GM23248 (cell line): ENCODE results near the gene PCDHGA8. TPM values are rescaled to one million over a fixed set of nuclear protein-coding genes. Genes with fewer than 3 reads are reported as not detected.

Experiments used
- DNase-seq: peaks from one replicate; pipeline ENCODE4 v3.0.0-alpha.2; 2015
- H2AFZ ChIP-seq: fragments of 200-600 bp; sonication (generic); 2 replicates; pipeline ENCODE4 v1.6.1; 2016; ENCODE audit warnings: antibody characterized with exemption
- H3F3A ChIP-seq: fragments of 200-600 bp; sonication (generic); 2 replicates; pipeline ENCODE4 v1.6.1; 2016; ENCODE audit warnings: mild to moderate bottlenecking, antibody characterized with exemption, mixed run types; ENCODE audit not compliant: insufficient read depth
- H3K27ac ChIP-seq: fragments of 200-600 bp; sonication (generic); 2 replicates; pipeline ENCODE4 v1.5.1; 2016; ENCODE audit warnings: mild to moderate bottlenecking
- H3K27me3 ChIP-seq: fragments of 200-600 bp; sonication (generic); replicated peaks from 2 replicates; pipeline ENCODE4 v1.6.1; 2016; ENCODE audit warnings: mild to moderate bottlenecking; ENCODE audit not compliant: insufficient read depth
- H3K36me3 ChIP-seq: fragments of 200-600 bp; sonication (generic); 2 replicates; pipeline ENCODE4 v1.6.1; 2016; ENCODE audit warnings: low read depth, mild to moderate bottlenecking
- H3K4me1 ChIP-seq: fragments of 200-600 bp; sonication (generic); 2 replicates; pipeline ENCODE4 v1.6.1; 2016; ENCODE audit warnings: mild to moderate bottlenecking; ENCODE audit not compliant: insufficient read depth
- H3K4me2 ChIP-seq: fragments of 200-600 bp; sonication (generic); one replicate; pipeline ENCODE4 v1.6.1; 2016; ENCODE audit warnings: mild to moderate bottlenecking; ENCODE audit not compliant: unreplicated experiment
- H3K4me3 ChIP-seq: fragments of 200-600 bp; sonication (generic); 2 replicates; pipeline ENCODE4 v1.5.1; 2016; ENCODE audit warnings: mild to moderate bottlenecking
- H3K79me2 ChIP-seq: fragments of 200-600 bp; sonication (generic); 2 replicates; pipeline ENCODE4 v1.6.1; 2016; ENCODE audit warnings: mild to moderate bottlenecking; ENCODE audit not compliant: insufficient read depth
- H3K9ac ChIP-seq: fragments of 200-600 bp; sonication (generic); 2 replicates; pipeline ENCODE4 v1.6.1; 2016; ENCODE audit warnings: mild to moderate bottlenecking
- H3K9me2 ChIP-seq: fragments of 200-600 bp; sonication (generic); 2 replicates; pipeline ENCODE4 v1.6.1; 2016; ENCODE audit warnings: mixed run types, mild to moderate bottlenecking, moderate library complexity; ENCODE audit not compliant: insufficient read depth
- H3K9me3 ChIP-seq: fragments of 200-600 bp; sonication (generic); one replicate; pipeline ENCODE4 v1.6.1; 2017; ENCODE audit warnings: low read depth
- H4K20me1 ChIP-seq: fragments of 200-600 bp; sonication (generic); 2 replicates; pipeline ENCODE4 v1.6.0; 2016; ENCODE audit not compliant: insufficient read depth
- EZH2 ChIP-seq: fragments of 200-600 bp; sonication (generic); IDR thresholded peaks from 2 replicates; pipeline ENCODE4 v1.6.1; 2018; ENCODE audit warnings: antibody characterized with exemption, mild to moderate bottlenecking; ENCODE audit not compliant: insufficient read depth, poor library complexity, severe bottlenecking
- EZH2phosphoT487 ChIP-seq: fragments of 200-600 bp; sonication (generic); IDR thresholded peaks from 2 replicates; pipeline ENCODE4 v1.6.1; 2018; ENCODE audit warnings: antibody characterized with exemption, moderate library complexity, mild to moderate bottlenecking, low read depth; ENCODE audit not compliant: insufficient read depth
- WGBS, 2 experiments: methylation state at CpG; one replicate each; pipeline ENCODE4 v1.1.6; 2015 to 2017; ENCODE audit warnings: low lambda C conversion rate in 2 of 2, low coverage in 1 of 2; ENCODE audit errors: missing lambda C conversion rate in 2 of 2; 5-methylcytosine and 5-hydroxymethylcytosine counted together
- in situ Hi-C: fragments of 300-500 bp; cut with MboI; formaldehyde crosslinking; loops from 2 replicates; pipeline ENCODE4 v1.15.0; 2020
- polyA plus RNA-seq: library from polyadenylated mRNA; unstranded; fragments of >200 nt; fragmentation: Nextera tagmentation; extraction: Ambion mirVana; gene quantifications from 2 replicates; pipeline ENCODE4 v1.2.1, GENCODE V29; 2016
- total RNA-seq: library from RNA; depleted of rRNA; stranded (reverse); fragments of >200 nt; shearing (Covaris generic); gene quantifications from 2 replicates; pipeline ENCODE4 v1.2.3, GENCODE V29; 2014

The PCDHGA8 gene
- total and polyA plus RNA-seq, 2 experiments from 2014 or later = 0.69 to 0.86 TPM

DNA sequence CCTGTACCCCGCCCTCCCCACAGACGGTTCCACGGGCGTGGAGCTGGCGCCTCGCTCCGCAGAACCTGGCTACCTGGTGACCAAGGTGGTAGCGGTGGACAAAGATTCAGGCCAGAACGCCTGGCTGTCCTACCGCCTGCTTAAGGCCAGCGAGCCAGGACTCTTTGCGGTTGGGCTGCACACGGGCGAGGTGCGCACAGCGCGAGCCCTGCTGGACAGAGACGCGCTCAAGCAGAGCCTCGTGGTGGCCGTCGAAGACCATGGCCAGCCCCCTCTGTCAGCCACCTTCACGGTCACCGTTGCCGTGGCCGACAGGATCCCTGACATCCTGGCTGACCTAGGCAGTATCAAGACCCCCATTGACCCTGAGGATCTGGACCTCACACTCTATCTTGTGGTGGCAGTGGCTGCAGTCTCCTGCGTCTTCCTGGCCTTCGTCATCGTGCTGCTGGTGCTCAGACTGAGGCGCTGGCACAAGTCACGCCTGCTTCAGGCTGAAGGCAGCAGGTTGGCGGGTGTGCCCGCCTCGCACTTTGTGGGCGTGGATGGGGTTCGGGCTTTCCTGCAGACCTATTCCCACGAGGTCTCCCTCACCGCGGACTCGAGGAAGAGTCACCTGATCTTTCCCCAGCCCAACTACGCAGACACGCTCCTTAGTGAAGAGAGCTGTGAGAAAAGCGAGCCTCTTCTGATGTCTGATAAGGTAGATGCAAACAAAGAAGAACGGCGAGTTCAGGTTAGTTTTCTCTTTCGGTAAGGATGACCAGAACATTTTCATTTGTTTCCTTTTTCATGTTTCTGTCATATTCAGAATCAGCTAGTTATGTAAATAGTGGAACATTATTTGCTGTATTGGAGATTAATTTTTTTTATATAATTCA is 26.2 kb upstream of the PCDHGA8 start:
- H3K9ac ChIP-seq = no peak overlapping the region
- H4K20me1 ChIP-seq = no peaks in the 10 kb centered on the region
- DNase-seq = no peak
- no peaks in the 10 kb centered on the region for H3K9me2 ChIP-seq
- no peak overlapping the region for H3K4me2 ChIP-seq
- no peak overlapping the region for H3K4me3 ChIP-seq
- no peak overlapping the region for H3K27ac ChIP-seq
- no peaks in the 10 kb centered on the region for H3K27me3 ChIP-seq
- H3K79me2 ChIP-seq = no peaks in the 10 kb centered on the region
- TF ChIP-seq EZH2 (no peak), EZH2phosphoT487 (no peak)
- H3K36me3 ChIP-seq = no peaks in the 10 kb centered on the region; the same call in 1 of the 2 replicates
- H3K4me1 ChIP-seq = no peaks in the 10 kb centered on the region
- in situ Hi-C loops = no loop called here
- WGBS, 2 experiments = 43 to 49% methylated on average over 37 to 44 of the region's 46 CpGs
- H3F3A ChIP-seq = no peaks in the 10 kb centered on the region
- H2AFZ ChIP-seq = no peak overlapping the region
- peaks cover 3% of the 10 kb centered on the region for H3K9me3 ChIP-seq

DNA sequence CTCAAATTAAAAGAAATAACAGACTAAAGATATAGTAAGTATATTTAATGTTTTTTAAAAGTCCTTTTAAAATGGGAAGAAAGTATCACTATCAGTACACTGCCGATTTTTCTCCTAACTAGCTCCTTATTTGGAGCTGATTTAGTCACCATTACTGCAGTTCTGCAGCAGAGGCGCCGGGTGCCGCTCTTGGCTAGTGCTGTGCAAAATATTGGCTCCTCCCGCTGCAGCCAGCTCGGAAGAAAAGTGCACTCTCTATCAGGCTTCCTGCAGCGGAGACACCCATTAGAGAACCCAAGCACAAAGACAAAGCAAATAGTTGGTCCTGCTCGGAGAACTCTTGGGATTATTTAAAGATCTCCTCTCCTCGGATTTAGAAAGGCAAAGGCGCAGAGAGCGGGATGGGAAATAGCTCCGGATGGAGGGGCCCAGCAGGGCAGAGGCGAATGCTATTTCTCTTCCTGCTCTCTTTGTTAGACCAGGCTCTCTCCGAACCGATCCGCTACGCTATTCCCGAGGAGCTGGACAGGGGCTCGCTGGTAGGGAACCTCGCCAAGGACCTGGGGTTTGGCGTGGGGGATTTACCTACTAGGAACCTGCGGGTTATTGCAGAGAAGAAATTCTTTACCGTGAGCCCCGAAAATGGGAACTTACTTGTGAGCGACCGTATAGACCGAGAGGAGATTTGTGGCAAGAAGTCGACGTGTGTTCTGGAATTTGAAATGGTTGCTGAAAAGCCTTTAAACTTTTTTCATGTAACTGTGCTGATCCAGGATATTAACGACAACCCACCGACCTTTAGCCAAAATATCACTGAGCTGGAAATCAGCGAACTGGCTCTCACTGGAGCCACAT is 22.2 kb upstream of the PCDHGA8 start, which contains the start of gene PCDHGB3:
PCDHGB3 (plus strand) TSS at position 249 of the 855 bp plus-strand sequence; CDS start at position 402, 153 bp downstream.
- Histone ChIP-seq H4K20me1 (no peaks in the 10 kb centered on the region), H3K9me2 (no peaks in the 10 kb centered on the region), H3K36me3 (no peaks in the 10 kb centered on the region), H3K27ac (no peak within 1 kb of the TSS), H3K9me3 (no peaks in the 10 kb centered on the region), H3K4me2 (peak within 1 kb of the TSS; percentile 45), H3K4me1 (no peaks in the 10 kb centered on the region), H3K9ac (0 out of 2 replicates have a peak within 1 kb of the TSS, but pooled peaks have one; percentile 3), H3K27me3 (no peaks in the 10 kb centered on the region), H3K79me2 (no peaks in the 10 kb centered on the region), H2AFZ (peak within 1 kb of the TSS; percentile 69), H3F3A (no peaks in the 10 kb centered on the region), H3K4me3 (peak within 1 kb of the TSS; percentile 59)
- TF ChIP-seq EZH2phosphoT487 (no peak), EZH2 (no peak)
- WGBS, 2 experiments = 28 to 31% methylated on average over 32 of the region's 32 CpGs
- in situ Hi-C loops = no loop called here
- peak; percentile 81 for DNase-seq

DNA sequence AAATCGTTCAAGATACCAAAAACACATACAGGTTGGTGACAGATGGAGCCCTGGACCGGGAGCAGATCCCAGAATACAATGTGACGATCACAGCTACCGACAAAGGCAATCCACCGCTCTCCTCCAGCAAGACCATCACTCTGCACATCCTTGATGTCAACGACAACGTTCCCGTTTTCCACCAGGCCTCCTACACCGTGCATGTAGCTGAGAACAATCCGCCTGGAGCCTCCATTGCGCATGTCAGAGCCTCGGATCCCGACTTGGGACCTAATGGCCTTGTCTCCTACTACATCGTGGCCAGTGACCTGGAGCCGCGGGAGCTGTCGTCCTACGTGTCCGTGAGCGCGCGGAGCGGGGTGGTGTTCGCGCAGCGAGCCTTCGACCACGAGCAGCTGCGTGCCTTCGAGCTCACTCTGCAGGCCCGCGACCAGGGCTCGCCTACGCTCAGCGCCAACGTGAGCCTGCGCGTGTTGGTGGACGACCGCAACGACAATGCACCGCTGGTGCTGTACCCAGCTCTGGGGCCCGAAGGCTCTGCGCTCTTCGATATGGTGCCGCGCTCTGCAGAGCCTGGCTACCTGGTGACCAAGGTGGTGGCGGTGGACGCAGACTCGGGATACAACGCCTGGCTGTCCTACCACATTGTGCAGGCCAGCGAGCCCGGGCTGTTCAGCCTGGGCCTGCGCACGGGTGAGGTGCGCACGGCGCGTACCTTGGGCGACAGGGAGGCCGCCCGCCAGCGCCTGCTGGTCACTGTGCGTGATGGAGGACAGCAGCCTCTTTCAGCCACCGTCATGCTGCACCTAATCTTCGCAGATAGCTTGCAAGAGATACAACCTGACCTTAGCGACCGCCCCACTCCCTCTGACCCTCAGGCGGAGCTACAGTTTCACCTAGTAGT is 20.6 kb upstream of the PCDHGA8 start:
- no peak overlapping the region for H3K27ac ChIP-seq
- no peaks in the 10 kb centered on the region for H3K9me3 ChIP-seq
- WGBS, 2 experiments = 49 to 52% methylated on average over 59 to 68 of the region's 69 CpGs
- H3F3A ChIP-seq = no peaks in the 10 kb centered on the region
- no peaks in the 10 kb centered on the region for H3K4me1 ChIP-seq
- DNase-seq = no peak
- no peaks in the 10 kb centered on the region for H3K27me3 ChIP-seq
- no peak overlapping the region for H3K9ac ChIP-seq
- no peak overlapping the region for H3K4me3 ChIP-seq
- TF ChIP-seq EZH2 (no peak), EZH2phosphoT487 (no peak)
- no peak overlapping the region for H3K4me2 ChIP-seq
- H4K20me1 ChIP-seq = no peaks in the 10 kb centered on the region
- H3K36me3 ChIP-seq = no peaks in the 10 kb centered on the region
- in situ Hi-C loops = no loop called here
- no peak overlapping the region for H2AFZ ChIP-seq
- no peaks in the 10 kb centered on the region for H3K9me2 ChIP-seq
- no peaks in the 10 kb centered on the region for H3K79me2 ChIP-seq
